H4 (cell line): ENCODE measurements around the gene POU5F1. TPM values are rescaled to one million over a fixed set of nuclear protein-coding genes. Genes with fewer than 3 reads are reported as not detected.

ENCODE experiments used
- DNase-seq: peaks from one replicate; pipeline ENCODE4 v3.0.0-alpha.2; 2015; ENCODE audit warnings: low spot score
- total RNA-seq: library from RNA; depleted of rRNA; stranded (reverse); fragments of >200 nt; shearing (Covaris generic); gene quantifications from 2 replicates; pipeline ENCODE4 v1.2.3, GENCODE V29; 2014; rRNA removed

The POU5F1 gene
- total RNA-seq, 1 experiment from 2014 or later: not detected

DNA sequence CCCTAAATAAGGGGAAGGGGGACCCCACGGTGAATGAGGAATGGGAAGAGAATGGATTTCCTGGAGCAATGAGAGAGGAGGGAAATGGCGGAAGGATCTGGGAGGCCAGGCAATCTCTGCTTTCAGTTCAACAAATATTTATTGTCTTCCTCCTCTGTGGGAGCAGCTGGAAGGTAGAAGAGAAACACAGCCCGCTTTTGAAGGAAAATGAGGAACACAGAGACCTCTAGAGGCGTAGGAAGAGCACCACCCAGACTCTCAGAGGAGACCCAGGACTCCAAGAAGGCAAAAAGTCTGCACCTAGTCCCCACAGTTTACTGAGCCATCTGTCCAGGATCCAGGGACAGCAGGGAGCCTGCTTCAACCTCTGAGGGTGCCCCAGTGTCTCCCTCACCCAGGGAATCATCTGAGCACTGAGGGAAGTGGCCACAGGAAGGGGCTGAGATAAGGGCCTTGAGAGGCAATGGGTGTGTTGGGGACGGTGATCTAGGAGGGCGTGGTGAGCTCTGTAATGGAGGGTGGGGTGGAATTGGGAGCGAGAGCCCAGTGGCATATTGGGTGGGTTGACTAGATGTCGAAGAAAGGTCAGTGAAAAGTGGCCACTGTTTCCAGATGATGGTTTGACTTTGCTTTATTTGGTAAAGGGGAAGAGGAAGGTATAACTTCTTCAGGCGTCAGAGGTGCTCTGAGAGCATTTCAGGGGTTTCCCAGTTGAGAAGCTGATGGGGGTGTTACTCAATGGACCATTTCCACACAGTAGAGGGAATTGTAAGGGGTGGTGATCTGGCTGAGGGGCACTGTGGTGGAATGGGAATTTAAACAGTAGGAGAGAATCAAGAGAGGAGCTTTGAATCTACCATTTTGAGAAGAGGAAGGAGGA is 55.3 kb downstream of the POU5F1 start:
- DNase-seq: peak; percentile 82

- DNase-seq: peak; percentile 87
Measured at GRCh38 chr6:31114541-31114878, 56.0 kb downstream of the POU5F1 start, which contains the start of gene PSORS1C1. Gene PSORS1C1 (plus strand): TSS chr6:31114800. CDS start chr6:31129633, 14,833 bp downstream.

Other genes with a start within 250 kb of the POU5F1 start
- gene SFTA2, start 238.5 kb downstream of the POU5F1 start, total RNA-seq: not detected in 2 replicates
- gene MUCL3, start 229.7 kb downstream of the POU5F1 start, total RNA-seq: not detected in 2 replicates
- gene MUC21, start 187.0 kb downstream of the POU5F1 start, total RNA-seq: not detected in 2 replicates
- gene MUC22, start 160.2 kb downstream of the POU5F1 start, total RNA-seq: not detected in 2 replicates
- not detected in 2 replicates for gene C6orf15, start 58.1 kb downstream of the POU5F1 start, total RNA-seq
- gene PSORS1C1, start 55.9 kb downstream of the POU5F1 start, total RNA-seq: 0.06 and 0.35 TPM in 2 replicates
- not detected in 2 replicates for gene CDSN, start 50.2 kb downstream of the POU5F1 start, total RNA-seq
- gene PSORS1C2, start 31.6 kb downstream of the POU5F1 start, total RNA-seq: not detected in 2 replicates
- 12.6 and 12.7 TPM in 2 replicates for gene CCHCR1, start 12.9 kb downstream of the POU5F1 start, total RNA-seq
- gene TCF19, start 12.1 kb downstream of the POU5F1 start, total RNA-seq: 14.7 and 18.8 TPM in 2 replicates
- 804 and 844 TPM in 2 replicates for gene HLA-C, start 101.4 kb upstream of the POU5F1 start, total RNA-seq
- gene HLA-B, start 186.5 kb upstream of the POU5F1 start, total RNA-seq: 512 and 677 TPM in 2 replicates
- gene MICA, start 232.9 kb upstream of the POU5F1 start, total RNA-seq: 65.8 and 75.4 TPM in 2 replicates